HUES64 (cell line): ENCODE results near the gene ADIPOR2.

Experiments
- H3K27ac ChIP-seq: 2 replicates; pipeline ENCODE4 v1.7.0; 2013; ENCODE audit warnings: low read depth, low read length, inconsistent platforms
- H3K27me3 ChIP-seq: 2 replicates; pipeline ENCODE4 v1.6.1; 2013; ENCODE audit warnings: mild to moderate bottlenecking, low read length; ENCODE audit not compliant: insufficient read depth
- H3K36me3 ChIP-seq: 2 replicates; pipeline ENCODE4 v1.6.1; 2013; ENCODE audit warnings: mild to moderate bottlenecking, low read length; ENCODE audit not compliant: insufficient read depth
- H3K4me1 ChIP-seq: 2 replicates; pipeline ENCODE4 v1.6.1; 2013; ENCODE audit warnings: mild to moderate bottlenecking, low read length, moderate library complexity; ENCODE audit not compliant: insufficient read depth
- H3K4me3 ChIP-seq: 2 replicates; pipeline ENCODE4 v1.5.1; 2013; ENCODE audit warnings: mild to moderate bottlenecking, low read length, moderate library complexity
- H3K9ac ChIP-seq: 2 replicates; pipeline ENCODE4 v1.6.1; 2013; ENCODE audit warnings: mild to moderate bottlenecking, low read depth, low read length
- H3K9me3 ChIP-seq: 2 replicates; pipeline ENCODE4 v1.6.1; 2013; ENCODE audit warnings: low read depth, low read length; ENCODE audit not compliant: insufficient read depth
- WGBS: fragments of 150-250, 120-280 bp; methylation state at CpG from one replicate; pipeline ENCODE4 v1.1.7; 2013; ENCODE audit warnings: missing lambda C conversion rate; 5-methylcytosine and 5-hydroxymethylcytosine counted together

Gene ADIPOR2

DNA sequence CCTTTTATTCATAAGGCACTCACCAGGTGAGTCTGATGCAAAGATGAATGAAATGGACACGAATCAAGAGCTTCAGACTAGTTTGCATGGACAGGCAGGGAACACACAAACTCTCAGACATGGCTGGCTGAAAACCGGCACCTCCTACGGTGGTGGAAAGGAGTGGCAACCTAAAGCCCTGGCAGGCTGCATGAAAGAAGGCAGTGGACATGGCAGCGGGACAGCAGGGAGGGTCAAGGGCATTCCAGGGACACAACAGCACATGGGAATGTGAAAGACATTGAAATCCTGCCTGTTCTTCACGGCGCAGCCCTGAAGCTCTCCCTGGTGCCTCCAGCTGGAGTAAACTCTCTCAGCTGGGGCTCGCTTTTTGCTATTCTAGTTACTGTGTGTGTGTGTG lies 112.9 kb downstream of the ADIPOR2 start:
- whole genome bisulfite sequencing = 92% methylated on average over 7 of the region's 7 CpGs
- Histone ChIP-seq H3K27ac (no peak overlapping the region), H3K9ac (no peak overlapping the region), H3K9me3 (no peaks in the 10 kb centered on the region), H3K27me3 (no peaks in the 10 kb centered on the region), H3K36me3 (no peaks in the 10 kb centered on the region), H3K4me1 (no peaks in the 10 kb centered on the region), H3K4me3 (no peak overlapping the region)

DNA sequence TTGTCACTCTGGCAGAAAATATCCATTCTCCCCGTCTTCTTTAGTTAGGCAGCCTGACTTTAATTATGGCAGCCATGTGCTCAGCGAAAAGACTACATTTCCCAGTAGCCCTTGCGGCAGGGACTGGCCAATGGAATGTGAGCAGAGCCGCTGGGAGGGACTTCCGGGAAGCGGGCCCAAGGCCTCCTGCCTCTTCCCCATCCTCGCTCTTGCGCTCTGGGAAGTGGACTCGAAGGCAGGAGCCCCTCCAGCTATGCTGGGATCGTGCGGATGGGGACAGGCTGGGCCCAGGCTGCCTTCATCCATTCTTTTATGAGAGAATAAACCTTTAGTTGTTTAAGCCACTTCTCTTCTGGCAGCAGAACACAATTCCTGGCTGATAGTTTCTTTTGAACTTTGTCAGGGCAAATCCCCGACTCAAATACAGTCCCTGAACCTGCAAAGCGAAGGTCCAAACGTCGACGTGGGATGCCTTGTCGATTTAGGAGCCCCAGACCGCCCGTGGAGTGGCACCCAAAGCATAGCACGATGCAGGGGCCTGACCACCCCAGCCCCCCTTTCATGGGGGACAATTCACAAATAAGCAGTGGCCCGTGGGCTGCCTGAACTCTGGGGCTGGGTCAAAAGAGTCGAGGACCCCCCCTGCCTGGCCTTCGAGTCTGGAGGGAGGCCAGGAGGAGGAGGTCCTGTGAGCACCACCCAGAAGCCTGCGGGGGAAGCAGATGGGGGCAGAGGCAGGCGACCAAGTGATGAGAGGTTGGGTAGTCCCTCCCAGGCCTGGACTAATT lies 113.9 kb downstream of the ADIPOR2 start:
- H3K4me1 ChIP-seq = no peaks in the 10 kb centered on the region
- no peak overlapping the region for H3K4me3 ChIP-seq
- H3K27ac ChIP-seq = no peak overlapping the region
- no peaks in the 10 kb centered on the region for H3K36me3 ChIP-seq
- 55% methylated on average over 25 of the region's 25 CpGs for WGBS
- H3K27me3 ChIP-seq = no peaks in the 10 kb centered on the region
- H3K9ac ChIP-seq = no peak overlapping the region
- no peaks in the 10 kb centered on the region for H3K9me3 ChIP-seq

DNA sequence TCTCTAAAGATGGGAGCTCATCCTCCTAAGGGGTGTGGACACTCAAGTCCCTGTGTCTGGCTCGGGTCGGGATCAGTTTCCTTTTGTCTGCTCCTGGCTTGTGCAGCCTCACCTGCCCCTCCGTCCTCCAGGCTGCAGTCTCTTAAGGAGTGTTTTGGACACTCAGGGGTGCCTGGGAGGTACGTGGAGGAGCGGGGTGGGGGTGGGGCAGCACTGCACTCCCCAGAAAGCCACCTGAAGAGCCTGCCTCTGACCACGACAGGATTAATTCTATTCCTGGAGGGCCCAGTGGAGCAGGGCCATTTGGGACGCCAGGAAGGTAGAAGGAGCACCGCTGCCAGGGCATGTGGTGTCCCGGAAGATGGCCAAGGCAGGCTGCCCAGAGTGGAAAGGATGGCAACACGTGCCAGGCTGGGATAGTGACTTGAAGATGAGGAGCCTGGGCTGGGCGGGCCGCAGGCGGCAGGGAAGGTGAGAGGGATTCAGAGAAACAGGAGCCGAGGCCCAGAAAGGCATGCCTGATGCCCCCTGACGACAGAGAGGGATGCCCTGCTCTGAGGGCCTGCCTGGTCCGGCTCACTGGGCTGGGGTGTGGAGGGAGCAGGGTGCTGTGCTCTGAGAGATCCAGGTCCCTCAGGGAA lies 114.7 kb downstream of the ADIPOR2 start:
- H3K4me3 ChIP-seq = no peak overlapping the region
- no peak overlapping the region for H3K27ac ChIP-seq
- H3K4me1 ChIP-seq = no peaks in the 10 kb centered on the region
- no peaks in the 10 kb centered on the region for H3K36me3 ChIP-seq
- no peaks in the 10 kb centered on the region for H3K9me3 ChIP-seq
- no peak overlapping the region for H3K9ac ChIP-seq
- WGBS = 92% methylated on average over 16 of the region's 16 CpGs
- H3K27me3 ChIP-seq = no peaks in the 10 kb centered on the region

DNA sequence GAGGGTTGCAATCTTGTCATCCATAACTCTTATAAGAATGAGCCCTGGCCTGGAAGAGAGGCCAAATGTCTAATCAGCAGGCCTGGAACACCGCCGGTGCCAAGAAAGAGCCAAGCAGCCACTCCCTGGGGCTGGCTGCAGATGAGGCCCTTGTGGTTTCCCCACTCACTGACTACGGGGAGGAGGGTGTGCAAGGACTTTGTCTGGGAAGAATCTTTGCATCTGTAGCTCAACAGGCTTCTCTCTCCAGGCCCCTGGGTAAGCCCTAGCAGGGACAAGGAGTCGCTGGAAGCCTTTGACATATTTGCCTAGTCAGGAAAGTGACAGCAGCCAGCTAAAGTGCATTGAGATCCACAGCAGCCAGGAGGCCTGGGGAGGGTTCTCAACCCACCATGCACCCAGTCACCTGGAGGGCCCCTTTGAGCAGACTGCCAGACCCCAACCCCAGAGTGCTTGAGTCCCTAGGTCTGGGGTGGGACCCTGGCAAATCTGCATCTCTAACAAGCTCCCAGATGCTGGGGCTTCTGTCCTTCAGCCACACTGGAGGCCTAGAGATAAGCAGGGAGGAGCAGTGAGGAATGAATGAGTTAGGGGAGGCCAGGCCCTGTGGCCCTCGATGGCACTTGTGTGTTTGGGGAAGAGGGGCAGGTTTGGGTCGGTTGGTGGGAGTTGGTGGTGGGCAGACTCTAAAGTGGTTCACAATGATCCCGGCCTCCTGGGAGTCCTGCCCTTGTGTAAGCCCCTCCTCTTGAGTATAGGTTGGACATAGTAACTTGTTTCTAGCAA lies 115.6 kb downstream of the ADIPOR2 start:
- Histone ChIP-seq H3K27me3 (no peaks in the 10 kb centered on the region), H3K9me3 (no peaks in the 10 kb centered on the region), H3K4me1 (no peaks in the 10 kb centered on the region), H3K36me3 (no peaks in the 10 kb centered on the region), H3K27ac (no peak overlapping the region), H3K9ac (no peak overlapping the region), H3K4me3 (no peak overlapping the region)
- 88% methylated on average over 7 of the region's 7 CpGs for WGBS

DNA sequence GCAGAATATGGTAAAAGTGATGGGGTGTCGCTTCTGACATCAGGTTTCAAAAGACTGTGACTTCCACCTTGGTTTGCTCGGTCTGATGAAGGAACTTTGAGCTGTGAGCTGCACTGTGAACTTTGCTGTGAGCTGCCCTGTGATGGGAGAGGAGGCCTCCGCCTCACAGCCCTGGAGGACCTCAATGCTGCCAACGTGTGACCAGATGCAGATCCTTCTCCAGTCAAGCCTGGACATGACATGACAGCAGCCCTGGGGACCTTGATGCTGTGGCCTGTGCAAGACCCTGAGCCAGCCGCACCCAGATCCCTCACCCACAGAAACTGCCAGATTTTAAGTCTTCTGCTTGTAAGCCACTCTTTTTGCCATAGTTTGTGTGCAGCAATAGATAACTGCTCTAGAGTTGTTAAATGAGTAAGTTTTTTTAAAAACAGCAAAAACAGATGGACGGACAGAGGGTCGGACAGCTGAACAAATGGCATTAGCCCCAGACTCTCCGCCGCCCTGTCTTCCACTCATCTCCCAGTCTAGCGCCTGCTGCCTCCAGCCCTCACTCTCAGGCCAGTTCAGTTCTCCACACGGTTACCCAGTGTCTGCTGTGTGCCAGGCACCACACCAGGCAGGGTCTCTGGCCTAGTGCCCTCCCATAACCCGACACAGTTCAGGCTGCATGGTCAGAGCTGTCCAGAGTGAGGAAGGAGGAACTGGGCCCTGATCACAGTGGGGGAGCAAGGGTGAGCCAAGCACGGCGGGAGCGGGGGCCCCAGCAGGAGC lies 116.4 kb downstream of the ADIPOR2 start:
- 93% methylated on average over 15 of the region's 15 CpGs for WGBS
- Histone ChIP-seq H3K27ac (no peak overlapping the region), H3K9ac (no peak overlapping the region), H3K27me3 (no peaks in the 10 kb centered on the region), H3K9me3 (no peaks in the 10 kb centered on the region), H3K4me1 (no peaks in the 10 kb centered on the region), H3K36me3 (no peaks in the 10 kb centered on the region), H3K4me3 (no peak overlapping the region)

DNA sequence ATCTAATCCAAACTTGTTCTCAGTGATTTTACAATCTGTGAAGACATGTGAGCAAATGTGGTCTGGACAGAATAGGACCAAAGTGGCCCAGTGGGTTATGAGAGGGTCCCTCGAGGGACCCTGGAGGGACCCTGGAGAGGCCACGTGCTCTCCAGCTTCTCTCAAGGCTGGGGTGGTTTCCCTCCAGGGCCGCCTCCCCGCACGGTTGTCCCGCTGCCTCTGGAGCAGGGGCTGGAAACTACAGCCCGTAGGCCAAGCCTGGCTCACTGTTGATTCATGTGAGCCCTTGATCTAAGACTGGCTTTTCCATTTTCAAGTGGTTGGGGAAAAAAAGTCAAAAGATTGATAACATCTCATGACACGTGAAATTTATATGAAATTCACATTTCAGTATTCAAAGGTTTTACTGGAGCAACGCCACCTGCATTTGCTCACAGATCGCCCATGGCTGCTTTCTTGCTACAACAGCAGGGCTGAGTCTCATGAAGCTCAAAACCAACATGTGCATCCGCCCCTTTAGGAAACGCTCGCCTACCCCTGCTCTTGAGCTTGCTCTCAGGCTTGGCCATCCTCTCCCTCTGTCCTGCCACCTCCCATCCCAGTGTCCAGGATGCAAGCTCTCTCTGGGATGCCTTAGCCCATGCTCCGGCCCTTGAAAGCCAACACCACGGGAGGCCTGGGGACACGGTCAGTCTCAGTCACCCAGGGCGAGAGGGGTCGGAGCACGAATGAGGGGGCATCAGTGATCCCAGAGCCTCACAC lies 117.3 kb downstream of the ADIPOR2 start:
- Histone ChIP-seq H3K9me3 (no peaks in the 10 kb centered on the region), H3K4me3 (no peak overlapping the region), H3K36me3 (no peaks in the 10 kb centered on the region), H3K27me3 (no peaks in the 10 kb centered on the region), H3K27ac (no peak overlapping the region), H3K4me1 (no peaks in the 10 kb centered on the region), H3K9ac (no peak overlapping the region)
- WGBS = 91% methylated on average over 19 of the region's 19 CpGs

DNA sequence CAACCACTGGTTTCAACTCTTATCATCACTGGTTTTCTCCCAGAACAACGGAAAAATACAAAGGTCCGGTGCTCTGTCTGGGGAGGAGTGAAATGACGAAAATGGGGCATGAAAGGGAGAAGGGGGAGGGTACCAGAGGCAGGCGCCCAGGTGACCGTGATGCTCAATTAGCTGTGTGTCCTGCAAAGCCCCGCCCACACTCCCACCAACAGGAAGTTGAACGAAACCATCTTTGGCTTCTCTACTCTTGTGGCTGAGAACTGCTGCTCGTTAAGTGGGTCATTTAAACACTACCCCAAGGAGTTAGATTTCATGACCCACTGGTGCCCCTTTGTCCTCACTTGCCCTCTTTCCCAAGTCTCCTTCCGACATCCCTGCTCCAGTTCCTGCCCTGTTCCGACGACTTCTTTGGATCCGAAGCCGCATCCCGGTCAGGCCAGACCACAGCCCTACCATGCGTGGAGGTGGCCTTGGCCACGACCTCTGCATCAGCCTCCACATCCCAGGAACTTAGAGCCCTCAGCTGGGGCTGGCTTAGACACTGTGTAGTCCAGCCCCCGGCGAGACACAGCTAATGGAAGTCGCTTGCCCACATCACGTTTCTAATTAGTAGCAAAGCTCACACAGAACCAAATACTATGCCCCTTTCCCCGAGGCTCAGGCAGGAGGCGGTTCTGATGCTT lies 118.1 kb downstream of the ADIPOR2 start:
- Histone ChIP-seq H3K36me3 (no peaks in the 10 kb centered on the region), H3K27ac (no peak overlapping the region), H3K27me3 (no peaks in the 10 kb centered on the region), H3K9me3 (no peaks in the 10 kb centered on the region), H3K4me3 (no peak overlapping the region), H3K4me1 (no peaks in the 10 kb centered on the region), H3K9ac (no peak overlapping the region)
- 93% methylated on average over 22 of the region's 22 CpGs for WGBS

DNA sequence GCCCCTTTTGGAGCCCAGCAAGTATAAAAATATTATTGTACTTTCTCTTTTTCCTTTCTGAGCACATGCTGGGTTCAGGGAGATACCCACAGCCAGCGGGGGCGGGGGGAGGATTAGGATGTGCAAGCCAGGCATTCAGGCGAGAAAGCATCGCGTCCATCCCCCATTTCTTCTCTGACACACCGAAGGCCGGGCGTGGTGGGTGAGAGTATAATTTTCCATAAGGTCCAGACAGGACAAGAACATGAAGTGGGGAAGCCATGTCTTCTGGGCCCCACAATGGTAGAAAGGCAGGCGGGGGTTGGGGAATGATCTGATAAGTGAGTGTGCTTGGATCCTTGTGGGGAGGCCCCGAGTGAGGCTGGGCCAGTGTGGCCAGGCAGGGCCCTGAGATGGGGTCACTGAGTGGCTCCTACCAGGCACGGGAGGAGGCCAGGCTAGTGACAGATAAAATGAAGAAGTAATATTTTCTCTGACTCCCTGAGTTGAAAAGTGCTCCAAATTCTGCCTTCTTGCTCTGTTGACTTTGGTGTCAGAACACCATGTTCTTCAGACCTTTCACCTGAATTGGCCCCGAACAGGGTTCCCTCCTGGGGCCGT lies 118.8 kb downstream of the ADIPOR2 start:
- Histone ChIP-seq H3K9me3 (no peaks in the 10 kb centered on the region), H3K27me3 (no peaks in the 10 kb centered on the region), H3K9ac (no peak overlapping the region), H3K36me3 (no peaks in the 10 kb centered on the region), H3K4me3 (no peak overlapping the region), H3K4me1 (no peaks in the 10 kb centered on the region), H3K27ac (no peak overlapping the region)
- WGBS = 94% methylated on average over 13 of the region's 13 CpGs

DNA sequence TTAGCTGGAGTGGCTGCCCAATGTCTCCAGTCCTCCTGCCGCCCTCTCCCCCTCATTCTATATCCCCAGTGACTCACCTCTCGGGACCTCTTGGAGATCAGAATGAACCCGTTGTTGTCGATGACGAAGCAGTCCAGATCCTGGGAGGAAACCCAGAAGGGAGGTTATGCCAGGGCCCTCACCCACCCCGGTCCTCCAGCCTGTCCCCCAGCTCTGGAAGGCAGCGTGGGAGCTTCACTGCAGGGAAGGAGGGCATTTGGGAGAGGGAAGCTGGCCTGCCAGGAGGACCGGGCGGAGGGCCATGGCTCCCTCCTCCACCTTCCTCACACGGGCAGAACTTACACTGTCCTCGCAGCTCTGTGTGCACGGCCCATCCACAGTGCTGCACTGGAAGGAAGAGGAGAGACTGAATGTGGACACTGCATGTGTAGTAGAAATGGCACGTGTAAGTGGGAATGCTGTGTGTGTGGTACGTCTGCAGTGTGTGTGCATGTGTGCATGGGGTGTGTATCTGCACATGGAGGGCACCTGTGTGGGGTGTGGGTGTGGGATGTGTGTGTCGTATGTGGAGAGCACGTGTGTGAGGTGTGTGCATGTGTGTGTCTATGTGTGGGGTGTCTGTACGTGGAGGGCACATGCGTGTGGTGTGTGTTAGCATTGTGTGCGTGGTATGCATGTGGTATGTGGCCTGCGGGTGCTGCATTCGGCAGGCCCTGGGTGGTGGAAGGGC lies 119.5 kb downstream of the ADIPOR2 start:
- no peaks in the 10 kb centered on the region for H3K9me3 ChIP-seq
- no peaks in the 10 kb centered on the region for H3K36me3 ChIP-seq
- no peak overlapping the region for H3K27ac ChIP-seq
- no peaks in the 10 kb centered on the region for H3K4me1 ChIP-seq
- WGBS = 91% methylated on average over 21 of the region's 21 CpGs
- H3K9ac ChIP-seq = no peak overlapping the region
- no peaks in the 10 kb centered on the region for H3K27me3 ChIP-seq
- H3K4me3 ChIP-seq = no peak overlapping the region
